Choroid plexus epithelial cell (primary cell): ENCODE measurements around the gene SLC18B1.

ENCODE experiments used
- DNase-seq: peaks from one replicate; pipeline ENCODE4 v3.0.0-alpha.2; 2010; ENCODE audit warnings: low read depth
- H3K4me3 ChIP-seq: 2 replicates; pipeline ENCODE4 v1.5.1; 2011; ENCODE audit warnings: low read depth, mild to moderate bottlenecking, control low read depth, low read length, moderate library complexity
- CTCF ChIP-seq: conservative IDR thresholded peaks from 2 replicates; pipeline ENCODE4 v1.5.1; 2011; ENCODE audit warnings: low read depth, mild to moderate bottlenecking, control low read depth, inconsistent platforms, low read length, moderate library complexity

The SLC18B1 gene

GRCh38 chr6:132731086-132731485 lies 67.4 kb downstream of the SLC18B1 start:
- peak; percentile 25 for DNase-seq
- no peak for TF ChIP-seq CTCF
- H3K4me3 ChIP-seq, result no peak overlapping the region

- DNase-seq, result peak; percentile 57
- no peak overlapping the region for H3K4me3 ChIP-seq
- no peak for TF ChIP-seq CTCF
These were observed 67.9 kb downstream of the SLC18B1 start for GRCh38 chr6:132730560-132730959.

GRCh38 chr6:132728616-132729015 lies 69.8 kb downstream of the SLC18B1 start:
- TF ChIP-seq CTCF, result no peak
- H3K4me3 ChIP-seq, result no peak overlapping the region
- DNase-seq, result no peak

- DNase-seq, result no peak
- no peak for TF ChIP-seq CTCF
- H3K4me3 ChIP-seq, result no peak overlapping the region
These were observed 71.8 kb downstream of the SLC18B1 start for GRCh38 chr6:132726608-132726975.

- no peak for TF ChIP-seq CTCF
- DNase-seq, result no peak
- H3K4me3 ChIP-seq, result no peak overlapping the region
These were observed 72.4 kb downstream of the SLC18B1 start for GRCh38 chr6:132725947-132726607.

GRCh38 chr6:132725471-132725870 lies 73.0 kb downstream of the SLC18B1 start:
- no peak for DNase-seq
- no peak overlapping the region for H3K4me3 ChIP-seq
- TF ChIP-seq CTCF, result no peak

- DNase-seq, result no peak
- no peak overlapping the region for H3K4me3 ChIP-seq
- no peak for TF ChIP-seq CTCF
These were observed 78.5 kb downstream of the SLC18B1 start for GRCh38 chr6:132719736-132720448.
